HG02973 (cell line): ENCODE measurements around the gene HOXA5.

Experiments used
- ATAC-seq: cut with Tn5 transposase; IDR thresholded peaks from one replicate; pipeline ENCODE4 v1.9.1; 2021; ENCODE audit warnings: moderate library complexity; ENCODE audit not compliant: unreplicated experiment

HOXA5 gene

GRCh38 chr7:27138472-27138871 lies 5.0 kb downstream of the HOXA5 start:
- no peak for ATAC-seq

GRCh38 chr7:27137640-27138315 lies 5.7 kb downstream of the HOXA5 start:
- no peak for ATAC-seq

- no peak for ATAC-seq
These were observed 9.1 kb downstream of the HOXA5 start for GRCh38 chr7:27134392-27134791.

GRCh38 chr7:27133409-27134231 lies 9.9 kb downstream of the HOXA5 start:
- no peak for ATAC-seq

GRCh38 chr7:27132978-27133377 lies 10.5 kb downstream of the HOXA5 start:
- ATAC-seq, result no peak

- no peak for ATAC-seq
These were observed 11.3 kb downstream of the HOXA5 start for GRCh38 chr7:27132214-27132613.

- no peak for ATAC-seq
These were observed 12.1 kb downstream of the HOXA5 start for GRCh38 chr7:27131390-27131819.

- no peak for ATAC-seq
These were observed 12.7 kb downstream of the HOXA5 start, which contains the start of gene HOXA4 for GRCh38 chr7:27130540-27131389. HOXA4 (minus strand) TSS chr7:27130757; CDS start chr7:27130733, 24 bp downstream.

- ATAC-seq, result no peak
These were observed 13.5 kb downstream of the HOXA5 start for GRCh38 chr7:27129729-27130539.

GRCh38 chr7:27128776-27129728 lies 14.4 kb downstream of the HOXA5 start:
- ATAC-seq, result no peak

- ATAC-seq, result no peak
These were observed 15.4 kb downstream of the HOXA5 start for GRCh38 chr7:27128034-27128433.

- no peak for ATAC-seq
These were observed 16.7 kb downstream of the HOXA5 start for GRCh38 chr7:27126596-27127327.

- no peak for ATAC-seq
These were observed 17.5 kb downstream of the HOXA5 start for GRCh38 chr7:27125986-27126394.

- ATAC-seq, result no peak
These were observed 18.4 kb downstream of the HOXA5 start for GRCh38 chr7:27124902-27125689.

- ATAC-seq, result no peak
These were observed 19.2 kb downstream of the HOXA5 start for GRCh38 chr7:27124096-27124901.

- no peak for ATAC-seq
These were observed 19.9 kb downstream of the HOXA5 start for GRCh38 chr7:27123477-27124053.

GRCh38 chr7:27123007-27123476 lies 20.4 kb downstream of the HOXA5 start:
- ATAC-seq, result no peak
